ENCODE measurements around the gene NPDC1.
A peak's percentile ranks its signal among the peaks of the same experiment; 100 is the strongest.

Gene NPDC1

DNA sequence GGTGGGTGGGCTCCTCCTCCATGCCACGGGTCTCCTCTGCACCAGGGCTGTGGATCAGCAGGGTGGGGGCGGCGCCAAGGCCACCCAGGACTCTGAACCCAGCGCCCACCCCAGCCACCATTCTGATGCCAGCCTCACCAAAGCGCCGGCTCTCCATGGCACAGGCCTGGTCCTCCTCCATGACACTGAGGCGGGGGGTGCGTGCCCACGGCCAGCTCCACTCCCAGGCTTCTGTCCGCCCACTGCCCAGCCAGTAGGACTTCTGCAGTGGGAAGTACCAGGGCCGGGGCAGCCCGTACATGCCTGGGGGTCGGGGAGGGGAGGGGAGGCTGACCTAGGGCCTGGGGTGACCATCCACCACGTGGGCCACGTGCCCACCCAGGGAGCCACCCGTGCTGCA, 29.5 kb downstream of the NPDC1 start:
- TF ChIP-seq POLR2A (IDR thresholded peaks at IDR 0.05; ENCODE audit: low read length) (no peak), GATA1 (IDR thresholded peaks at IDR 0.05; ENCODE audit: low read depth, low read length) (no peak)
- no peak for DNase-seq

DNA sequence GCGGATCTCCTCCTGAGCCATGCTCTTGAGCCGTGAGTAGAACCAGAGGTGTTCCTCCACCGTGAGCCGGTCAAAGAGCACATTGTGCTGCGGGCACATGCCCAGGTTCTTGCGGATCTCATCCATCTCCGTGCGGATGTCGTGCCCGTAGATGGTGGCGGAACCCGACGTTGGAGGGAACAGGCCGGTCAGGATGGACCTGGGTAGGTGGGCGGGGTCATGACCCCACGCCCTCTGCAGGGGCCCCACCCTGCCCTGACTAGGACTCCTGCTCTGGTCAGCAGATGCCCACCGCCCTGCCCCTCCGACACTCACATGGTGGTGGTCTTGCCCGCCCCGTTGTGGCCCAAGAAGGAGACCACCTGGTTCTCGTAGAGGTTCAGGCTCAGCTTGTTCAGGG, 30.0 kb downstream of the NPDC1 start:
- TF ChIP-seq GATA1 (IDR thresholded peaks at IDR 0.05; ENCODE audit: low read depth, low read length) (no peak), POLR2A (IDR thresholded peaks at IDR 0.05; ENCODE audit: low read length) (no peak)
- DNase-seq: no peak

GRCh38 chr9:137015540-137015930, 30.4 kb downstream of the NPDC1 start:
- TF ChIP-seq POLR2A (IDR thresholded peaks at IDR 0.05; ENCODE audit: low read length) (no peak), GATA1 (IDR thresholded peaks at IDR 0.05; ENCODE audit: low read depth, low read length) (no peak)

GRCh38 chr9:137014776-137015539, 31.0 kb downstream of the NPDC1 start:
- DNase-seq: no peak
- TF ChIP-seq GATA1 (IDR thresholded peaks at IDR 0.05; ENCODE audit: low read depth, low read length): no peak
- TF ChIP-seq POLR2A (IDR thresholded peaks at IDR 0.05; ENCODE audit: low read length): no peak

More at GRCh38 chr9:137015540-137015930, 30.4 kb downstream of the NPDC1 start:
- no peak for DNase-seq

GRCh38 chr9:137014166-137014565, 31.8 kb downstream of the NPDC1 start:
- TF ChIP-seq POLR2A (IDR thresholded peaks at IDR 0.05; ENCODE audit: low read length) (no peak), GATA1 (IDR thresholded peaks at IDR 0.05; ENCODE audit: low read depth, low read length) (no peak)
- DNase-seq: no peak

DNA sequence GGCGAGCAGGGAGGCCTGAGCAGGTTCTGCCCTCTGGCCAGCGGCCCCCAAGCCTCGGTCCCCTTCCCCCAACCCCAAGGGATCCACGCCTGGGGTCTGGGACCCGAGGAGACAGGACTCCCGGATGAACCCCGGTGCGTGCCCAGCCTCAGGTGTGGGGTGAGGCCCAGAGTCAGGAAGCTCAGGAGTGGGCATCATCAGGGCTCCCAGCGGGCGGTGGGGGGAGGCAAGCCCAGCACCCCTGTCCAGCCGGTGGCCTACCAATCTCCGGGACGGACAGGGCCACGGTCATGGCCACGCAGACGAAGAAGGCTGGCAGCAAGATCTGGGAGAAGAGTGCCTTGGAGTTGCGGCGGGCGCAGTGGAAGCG, 32.4 kb downstream of the NPDC1 start:
- no peak for DNase-seq
- TF ChIP-seq POLR2A (IDR thresholded peaks at IDR 0.05; ENCODE audit: low read length): no peak
- TF ChIP-seq GATA1 (IDR thresholded peaks at IDR 0.05; ENCODE audit: low read depth, low read length): no peak

DNA sequence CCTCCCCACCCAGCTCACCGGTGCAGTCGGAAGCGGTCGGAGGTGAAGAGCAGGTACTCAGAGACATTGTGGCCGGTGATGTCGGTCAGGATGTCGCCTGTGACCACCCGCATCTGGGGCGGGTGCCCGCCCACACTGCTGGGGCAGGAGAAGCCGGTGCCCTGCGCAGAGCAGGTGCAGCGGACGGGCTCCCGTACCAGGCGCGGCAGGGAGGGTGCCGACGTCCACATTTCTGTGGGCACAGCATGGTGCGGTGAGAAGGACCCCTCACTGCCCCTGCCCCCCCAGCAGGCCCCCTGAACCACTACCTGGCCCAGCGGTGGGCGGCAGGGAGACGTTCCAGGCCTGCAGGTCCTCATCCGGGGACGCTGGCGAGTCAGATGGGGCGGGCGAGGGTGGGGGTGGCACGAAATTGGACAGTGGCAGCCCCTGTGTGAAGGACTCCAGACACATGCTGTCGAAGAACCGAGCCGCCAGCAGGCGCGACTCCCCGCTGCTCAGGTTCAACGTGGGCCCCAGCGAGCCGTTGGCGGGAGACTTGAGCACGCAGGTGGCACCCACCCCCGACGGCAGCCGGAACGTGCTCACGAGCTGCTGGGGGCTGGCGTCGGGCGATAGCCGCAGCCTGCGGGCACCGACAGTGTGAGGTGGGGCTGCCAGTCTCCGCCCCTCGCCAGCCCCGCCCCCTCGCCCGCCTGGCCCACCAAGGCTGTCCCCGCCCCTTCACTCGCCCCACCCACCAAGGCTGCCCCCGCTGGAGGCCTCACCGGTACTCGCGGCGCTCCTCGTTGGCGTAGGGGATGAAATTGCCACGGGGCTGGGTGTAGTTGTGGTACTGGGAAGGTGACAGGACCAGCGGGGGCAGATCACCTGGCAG, 33.0 kb downstream of the NPDC1 start:
- TF ChIP-seq POLR2A (IDR thresholded peaks at IDR 0.05; ENCODE audit: low read length) (no peak), GATA1 (IDR thresholded peaks at IDR 0.05; ENCODE audit: low read depth, low read length) (no peak)
- peak in 1 of 2 experiments; percentile 30 for DNase-seq

- no peak for TF ChIP-seq POLR2A (IDR thresholded peaks at IDR 0.05; ENCODE audit: low read length)
- no peak for TF ChIP-seq GATA1 (IDR thresholded peaks at IDR 0.05; ENCODE audit: low read depth, low read length)
- no peak for DNase-seq
Observed at GRCh38 chr9:137011907-137012675, 33.9 kb downstream of the NPDC1 start.

DNA sequence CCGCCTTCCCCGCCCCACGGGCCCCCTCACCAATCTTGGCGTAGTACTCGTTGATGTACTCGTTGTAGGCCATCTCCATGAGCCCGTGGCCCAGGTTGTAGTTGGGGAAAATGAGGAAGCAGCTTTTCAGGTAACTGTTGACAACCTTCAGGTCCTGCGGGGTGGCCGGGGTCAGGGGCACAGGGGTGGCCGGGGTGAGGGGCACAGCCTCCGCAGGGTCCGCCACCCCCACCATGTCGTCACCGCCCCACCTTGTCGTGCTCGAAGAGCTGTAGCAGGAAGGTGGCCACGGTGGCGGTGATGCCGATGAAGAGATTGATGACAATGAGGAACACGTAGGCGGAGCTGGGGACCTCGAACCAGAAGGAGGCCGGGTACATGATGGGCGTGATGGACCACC, 34.8 kb downstream of the NPDC1 start:
- TF ChIP-seq POLR2A (IDR thresholded peaks at IDR 0.05; ENCODE audit: low read length) (no peak), GATA1 (IDR thresholded peaks at IDR 0.05; ENCODE audit: low read depth, low read length) (no peak)
- DNase-seq: no peak

- TF ChIP-seq GATA1 (IDR thresholded peaks at IDR 0.05; ENCODE audit: low read depth, low read length) (no peak), POLR2A (IDR thresholded peaks at IDR 0.05; ENCODE audit: low read length) (no peak)
- DNase-seq: no peak
Observed at GRCh38 chr9:137009938-137010732, 35.8 kb downstream of the NPDC1 start.

- TF ChIP-seq GATA1 (IDR thresholded peaks at IDR 0.05; ENCODE audit: low read depth, low read length) (no peak), POLR2A (IDR thresholded peaks at IDR 0.05; ENCODE audit: low read length) (no peak)
- no peak for DNase-seq
Observed at GRCh38 chr9:137009217-137009616, 36.8 kb downstream of the NPDC1 start.

- no peak for DNase-seq
- TF ChIP-seq GATA1 (IDR thresholded peaks at IDR 0.05; ENCODE audit: low read depth, low read length): no peak
- no peak for TF ChIP-seq POLR2A (IDR thresholded peaks at IDR 0.05; ENCODE audit: low read length)
Observed at GRCh38 chr9:137008312-137008711, 37.7 kb downstream of the NPDC1 start.

DNA sequence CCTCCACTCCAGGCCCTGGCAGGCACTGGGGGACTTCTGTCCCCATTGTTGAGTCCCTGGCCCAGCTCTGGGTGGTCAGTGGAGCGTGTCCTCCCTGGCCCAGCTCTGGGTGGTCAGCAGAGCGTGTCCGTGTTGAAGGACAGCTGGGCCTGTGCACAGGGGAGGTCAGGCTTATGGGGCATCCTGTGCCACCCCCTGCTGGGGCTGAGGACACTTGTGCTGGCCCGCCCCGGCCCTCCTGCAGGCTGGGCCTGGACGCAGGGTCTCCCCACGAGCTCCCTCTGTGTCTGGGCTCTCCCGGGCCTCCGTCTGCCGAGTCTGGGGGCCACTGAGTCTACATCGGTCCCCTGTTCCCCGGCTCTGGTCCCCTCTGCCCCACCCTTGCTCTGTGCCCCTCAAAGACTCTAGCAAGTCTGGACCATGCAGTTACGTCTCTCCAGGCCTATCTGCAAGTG, 38.1 kb downstream of the NPDC1 start:
- no peak for DNase-seq
- no peak for TF ChIP-seq GATA1 (IDR thresholded peaks at IDR 0.05; ENCODE audit: low read depth, low read length)
- no peak for TF ChIP-seq POLR2A (IDR thresholded peaks at IDR 0.05; ENCODE audit: low read length)
